HEK293 (cell line): Measurements from ENCODE around the gene IKZF1.

ENCODE experiments used
- CTCF ChIA-PET: fragments of 350-600 bp; formaldehyde crosslinking; extraction: SDS; loops from one replicate; lab custom pipeline; 2021; ENCODE audit warnings: antibody characterized with exemption; lab: Yijun Ruan, JAX
- POLR2A ChIA-PET: fragments of 300-600 bp; formaldehyde crosslinking; extraction: SDS; loops from one replicate; lab custom pipeline; 2020; ENCODE audit warnings: antibody characterized with exemption, inconsistent platforms; lab: Yijun Ruan, JAX
- H3K27ac ChIP-seq: fragments of 200-500 bp; sonication (Bioruptor generic); 2 replicates; pipeline ENCODE4 v1.5.1; 2014; ENCODE audit warnings: low read depth, low read length, control low read depth, inconsistent platforms; ENCODE audit errors: extremely low read depth
- H3K36me3 ChIP-seq, 2 experiments: fragments of 200-500 bp in 1 of 2; sonication (Bioruptor generic) in 1 of 2; 1 replicate in 1 of 2; 2 replicates in 1 of 2; pipeline ENCODE4 v1.5.1; 2014 to 2017; ENCODE audit warnings: inconsistent platforms in 2 of 2, low read length in 2 of 2; ENCODE audit not compliant: control insufficient read depth in 2 of 2, insufficient read depth in 1 of 2
- H3K4me1 ChIP-seq: fragments of 200-500 bp; sonication (Bioruptor generic); 2 replicates; pipeline ENCODE4 v1.5.1; 2014; ENCODE audit warnings: mild to moderate bottlenecking, low read length, inconsistent platforms; ENCODE audit not compliant: control insufficient read depth, insufficient read depth
- H3K4me3 ChIP-seq: 2 replicates; pipeline ENCODE4 v1.5.1; 2011; ENCODE audit warnings: low read depth, mild to moderate bottlenecking, control low read depth, low read length, moderate library complexity
- H3K9me3 ChIP-seq: fragments of 200-500 bp; sonication (Bioruptor generic); 2 replicates; pipeline ENCODE4 v1.5.1; 2014; ENCODE audit warnings: low read depth, low read length, inconsistent platforms; ENCODE audit not compliant: control insufficient read depth, insufficient read depth
- GLIS1 ChIP-seq: fragments of 450-650 bp; formaldehyde crosslinking; IDR thresholded peaks from 2 replicates; pipeline ENCODE4 v1.5.1; 2016; ENCODE audit warnings: missing biosample characterization, missing genetic modification characterization
- KLF1 ChIP-seq: fragments of 450-650 bp; formaldehyde crosslinking; IDR thresholded peaks from 2 replicates; pipeline ENCODE4 v1.5.1; 2016; ENCODE audit warnings: missing biosample characterization, missing genetic modification characterization
- MEIS1 ChIP-seq: sonication (generic); formaldehyde crosslinking; IDR thresholded peaks from 2 replicates; pipeline ENCODE4 v1.8.1; 2022; ENCODE audit warnings: missing genetic modification reagents, mild to moderate bottlenecking, borderline replicate concordance
- PBX3 ChIP-seq: sonication (generic); formaldehyde crosslinking; IDR thresholded peaks from 2 replicates; pipeline ENCODE4 v1.8.1; 2022; ENCODE audit warnings: mild to moderate bottlenecking, moderate library complexity, missing genetic modification reagents
- PRDM10 ChIP-seq: fragments of 450-650 bp; formaldehyde crosslinking; IDR thresholded peaks from 2 replicates; pipeline ENCODE4 v1.5.1; 2016; ENCODE audit warnings: missing biosample characterization, missing genetic modification characterization
- SCRT1 ChIP-seq: fragments of 450-650 bp; formaldehyde crosslinking; IDR thresholded peaks from 2 replicates; pipeline ENCODE4 v1.5.1; 2016; ENCODE audit warnings: missing biosample characterization, missing genetic modification characterization, borderline replicate concordance
- ZBTB1 ChIP-seq: fragments of 450-650 bp; formaldehyde crosslinking; IDR thresholded peaks from 2 replicates; pipeline ENCODE4 v1.5.1; 2016; ENCODE audit warnings: missing biosample characterization, missing genetic modification characterization
- ZBTB20 ChIP-seq: fragments of 450-650 bp; formaldehyde crosslinking; IDR thresholded peaks from 2 replicates; pipeline ENCODE4 v1.5.1; 2016; ENCODE audit warnings: missing biosample characterization, missing genetic modification characterization
- ZBTB21 ChIP-seq: fragments of 450-650 bp; formaldehyde crosslinking; IDR thresholded peaks from 2 replicates; pipeline ENCODE4 v1.5.1; 2017; ENCODE audit warnings: missing biosample characterization, missing genetic modification characterization
- ZEB2 ChIP-seq: fragments of 450-650 bp; formaldehyde crosslinking; IDR thresholded peaks from 2 replicates; pipeline ENCODE4 v1.5.1; 2016; ENCODE audit warnings: missing biosample characterization, missing genetic modification characterization
- ZFHX2 ChIP-seq: fragments of 450-650 bp; formaldehyde crosslinking; conservative IDR thresholded peaks from 2 replicates; pipeline ENCODE4 v1.5.1; 2016; ENCODE audit warnings: missing biosample characterization, missing genetic modification characterization
- ZFP37 ChIP-seq: fragments of 450-650 bp; formaldehyde crosslinking; IDR thresholded peaks from 2 replicates; pipeline ENCODE4 v1.5.1; 2016; ENCODE audit warnings: missing biosample characterization, missing genetic modification characterization
- ZNF140 ChIP-seq: fragments of 450-650 bp; formaldehyde crosslinking; IDR thresholded peaks from 2 replicates; pipeline ENCODE4 v1.5.1; 2016; ENCODE audit warnings: missing biosample characterization, missing genetic modification characterization
- ZNF148 ChIP-seq: fragments of 450-650 bp; formaldehyde crosslinking; IDR thresholded peaks from 2 replicates; pipeline ENCODE4 v1.5.0; 2017; ENCODE audit warnings: missing biosample characterization, missing genetic modification characterization, borderline replicate concordance
- ZNF324 ChIP-seq: fragments of 450-650 bp; formaldehyde crosslinking; IDR thresholded peaks from 2 replicates; pipeline ENCODE4 v1.5.1; 2016; ENCODE audit warnings: missing biosample characterization, missing genetic modification characterization
- ZNF335 ChIP-seq: fragments of 450-650 bp; formaldehyde crosslinking; conservative IDR thresholded peaks from 2 replicates; pipeline ENCODE4 v1.5.1; 2016; ENCODE audit warnings: missing biosample characterization, missing genetic modification characterization
- ZNF366 ChIP-seq: fragments of 450-650 bp; formaldehyde crosslinking; conservative IDR thresholded peaks from 2 replicates; pipeline ENCODE4 v1.5.1; 2016; ENCODE audit warnings: missing biosample characterization, missing genetic modification characterization
- ZNF426 ChIP-seq: fragments of 450-650 bp; formaldehyde crosslinking; IDR thresholded peaks from 2 replicates; pipeline ENCODE4 v1.5.1; 2017; ENCODE audit warnings: missing biosample characterization, missing genetic modification characterization, mild to moderate bottlenecking, inconsistent platforms, moderate library complexity
- ZNF449 ChIP-seq: fragments of 450-650 bp; formaldehyde crosslinking; IDR thresholded peaks from 2 replicates; pipeline ENCODE4 v1.5.1; 2017; ENCODE audit warnings: missing biosample characterization, mild to moderate bottlenecking, missing genetic modification characterization, moderate library complexity
- ZNF473 ChIP-seq: fragments of 450-650 bp; formaldehyde crosslinking; IDR thresholded peaks from 2 replicates; pipeline ENCODE4 v1.5.1; 2017; ENCODE audit warnings: missing biosample characterization, missing genetic modification characterization
- ZNF501 ChIP-seq: fragments of 450-650 bp; formaldehyde crosslinking; IDR thresholded peaks from 2 replicates; pipeline ENCODE4 v1.5.1; 2016; ENCODE audit warnings: missing biosample characterization, missing genetic modification characterization
- ZNF600 ChIP-seq: fragments of 450-650 bp; formaldehyde crosslinking; IDR thresholded peaks from 2 replicates; pipeline ENCODE4 v1.5.1; 2016; ENCODE audit warnings: missing biosample characterization, missing genetic modification characterization
- ZNF639 ChIP-seq: fragments of 450-650 bp; formaldehyde crosslinking; IDR thresholded peaks from 2 replicates; pipeline ENCODE4 v1.5.1; 2016; ENCODE audit warnings: missing biosample characterization, missing genetic modification characterization
- ZNF707 ChIP-seq: fragments of 450-650 bp; formaldehyde crosslinking; IDR thresholded peaks from 2 replicates; pipeline ENCODE4 v1.5.1; 2016; ENCODE audit warnings: missing biosample characterization, missing genetic modification characterization
- ZNF837 ChIP-seq: fragments of 450-650 bp; formaldehyde crosslinking; IDR thresholded peaks from 2 replicates; pipeline ENCODE4 v1.5.1; 2016; ENCODE audit warnings: missing biosample characterization, missing genetic modification characterization

The IKZF1 gene

GRCh38 chr7:50449881-50450589 lies 145.5 kb downstream of the IKZF1 start, which contains the start of gene FIGNL1:
Gene FIGNL1, minus strand, starts transcription at chr7:50450350. Its CDS starts 3,063 bp downstream, at chr7:50447287.
- POLR2A ChIA-PET, result interaction anchor here (1.2 kb wide), 1 partner anchor 17 kb away, joined by 3 read pairs; no protein-coding TSS in a partner anchor
- peaks cover 12% of the 10 kb centered on the region for H3K4me1 ChIP-seq
- CTCF ChIA-PET, result interaction anchor here (0.6 to 0.7 kb wide), 3 partner anchors 9 to 711 kb away, joined by 3 read pairs; no protein-coding TSS in a partner anchor
- peaks cover 11 to 26% of the 10 kb centered on the region in 2 experiments; a peak in 2 of 3 replicates for H3K36me3 ChIP-seq
- H3K27ac ChIP-seq, result peak within 1 kb of the TSS; percentile 78
- H3K4me3 ChIP-seq, result peak within 1 kb of the TSS; percentile 95
- H3K9me3 ChIP-seq, result no peaks in the 10 kb centered on the region
- peak; percentile 78 for TF ChIP-seq ZNF335 (tag by site-specific recombination)
- peak; percentile 26; the same call in 1 of the 2 replicates for TF ChIP-seq ZNF449 (tag by site-specific recombination)
- peak; percentile 79; the same call in 1 of the 2 replicates for TF ChIP-seq ZNF501
- TF ChIP-seq SCRT1 (tag by site-specific recombination), result peak; percentile 32; the same call in 1 of the 2 replicates
- peak; percentile 59; the same call in 1 of the 2 replicates for TF ChIP-seq ZBTB20 (tag by site-specific recombination)
- TF ChIP-seq ZNF837 (tag by site-specific recombination), result no peak
- peak; percentile 99 for TF ChIP-seq ZBTB1 (tag by site-specific recombination)
- TF ChIP-seq ZNF366 (tag by site-specific recombination), result no peak
- TF ChIP-seq ZFHX2 (tag by site-specific recombination), result peak; percentile 97
- no peak for TF ChIP-seq ZNF148 (tag by site-specific recombination)
- peak; percentile 62; the same call in 1 of the 2 replicates for TF ChIP-seq ZEB2 (tag by site-specific recombination)
- no peak for TF ChIP-seq ZNF140 (tag by site-specific recombination)
- TF ChIP-seq ZNF600 (tag by site-specific recombination), result peak; percentile 85
- peak; percentile 66; the same call in 1 of the 2 replicates for TF ChIP-seq PBX3 (CRISPR knock-in tag)
- TF ChIP-seq GLIS1 (tag by site-specific recombination), result peak; percentile 96
- peak; percentile 86 for TF ChIP-seq KLF1 (tag by site-specific recombination)
- 0 out of 2 replicates have a peak, but pooled peaks have one; percentile 43 for TF ChIP-seq ZNF324 (tag by site-specific recombination)
- TF ChIP-seq PRDM10, result no peak
- TF ChIP-seq ZBTB21, result no peak
- TF ChIP-seq ZNF426 (tag by site-specific recombination), result no peak
- TF ChIP-seq ZNF473 (tag by site-specific recombination), result no peak
- no peak for TF ChIP-seq ZNF707 (tag by site-specific recombination)
- TF ChIP-seq MEIS1 (CRISPR knock-in tag), result no peak
- TF ChIP-seq ZFP37 (tag by site-specific recombination), result peak; percentile 58; the same call in 1 of the 2 replicates
- TF ChIP-seq ZNF639, result 0 out of 2 replicates have a peak, but pooled peaks have one; percentile 21
